ENCODE measurements around the gene SRSF9. TPM values are rescaled to one million over a fixed set of nuclear protein-coding genes. Genes with fewer than 3 reads are reported as not detected.

Gene SRSF9
- total RNA-seq, 1 experiment from 2014 or later, result 297 TPM

DNA sequence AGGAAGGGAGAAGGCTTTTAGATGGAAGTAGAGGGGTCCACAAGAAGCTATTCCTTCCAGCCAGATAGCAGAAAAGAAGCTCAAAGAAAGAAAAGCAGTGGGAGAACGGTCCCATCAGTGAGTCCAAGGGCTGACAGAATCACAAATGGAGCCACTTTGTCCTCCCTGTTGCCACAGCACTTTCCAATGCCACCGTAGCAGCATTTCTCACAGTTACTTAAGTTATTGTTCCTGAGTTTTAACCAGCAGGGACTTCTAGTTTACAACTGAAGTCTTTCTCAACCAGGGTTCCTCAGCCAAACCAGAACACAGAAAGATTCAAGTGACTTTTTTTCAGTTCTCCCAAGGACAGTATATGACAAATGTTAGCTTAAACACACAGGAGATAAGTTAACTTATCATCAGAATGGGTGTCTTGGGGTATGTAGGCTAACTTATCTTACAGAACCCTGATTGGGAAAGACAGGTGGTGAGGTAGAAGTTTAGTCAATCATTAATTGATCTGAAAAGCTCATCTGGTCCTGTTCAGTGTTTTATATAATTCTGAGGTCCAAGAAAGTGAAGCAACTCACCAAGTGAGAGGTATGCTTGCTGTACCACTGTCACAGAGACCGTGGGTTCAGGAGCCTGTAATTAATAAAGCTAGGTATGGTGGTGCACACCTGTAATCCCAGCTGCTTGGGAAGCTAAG lies 16.3 kb downstream of the SRSF9 start:
- Histone ChIP-seq H2AFZ (ENCODE audit: low read depth, low read length, poor library complexity, severe bottlenecking) (no peak overlapping the region), H4K20me1 (ENCODE audit: insufficient read depth) (peaks cover 6% of the 10 kb centered on the region; the same call in 1 of the 2 replicates), H3K4me2 (ENCODE audit: low read length) (no peak overlapping the region), H3K27ac (ENCODE audit: low read depth, low read length) (no peak overlapping the region), H3K27me3 (ENCODE audit: insufficient read depth, low read length) (no peaks in the 10 kb centered on the region), H3K36me3 (ENCODE audit: control insufficient read depth in 1 of 2, insufficient read depth in 2 of 2, low read length in 2 of 2) (peaks cover 23 to 34% of the 10 kb centered on the region in 2 experiments; a peak in 3 of 4 replicates), H3K4me3 (replicated peaks in 1 of 2; ENCODE audit: low read depth in 1 of 2, low read length in 2 of 2) (no peak overlapping the region), H3K9ac (ENCODE audit: low read length) (no peak overlapping the region), H3K9me3 (ENCODE audit: control insufficient read depth in 1 of 2, insufficient read depth in 1 of 2, low read depth in 1 of 2, low read length in 2 of 2) (no peaks in the 10 kb centered on the region), H3K79me2 (ENCODE audit: insufficient read depth, low read length) (peaks cover 77% of the 10 kb centered on the region), H3K9me2 (ENCODE audit: insufficient read depth) (no peaks in the 10 kb centered on the region), H3K4me1 (ENCODE audit: control insufficient read depth in 1 of 2, insufficient read depth in 2 of 2, low read length in 2 of 2) (no peaks in the 10 kb centered on the region)
- ChIA-PET CTCF (interaction anchor here (2.2 kb wide), 1 partner anchor 14 kb away, joined by 10 read pairs; no protein-coding TSS in a partner anchor), POLR2A (interaction anchor here (0.5 to 1.6 kb wide), 3 partner anchors 10 to 74 kb away, joined by 3 to 4 read pairs (median 3); no protein-coding TSS in a partner anchor), RAD21 (ENCODE audit: low non-redundant PET in 1 of 2, low total read pairs in 2 of 2, uncharacterized antibody in 2 of 2, unreplicated experiment in 2 of 2) (no interaction called here)
- intact Hi-C loops (cut with micrococcal nuclease), result no loop called here
- DNase-seq (ENCODE audit: low read depth, low spot score), result no peak
- ATAC-seq, result no peak
- no TSS peak for BruUV-seq (replicated peaks)
- TF ChIP-seq FOSL1 (IDR thresholded peaks at IDR 0.05; ENCODE audit: low read depth), result no peak
- no peak for TF ChIP-seq ZNF274 (IDR thresholded peaks at IDR 0.05; ENCODE audit: low read depth, low read length)
- TF ChIP-seq, protein P1, sequence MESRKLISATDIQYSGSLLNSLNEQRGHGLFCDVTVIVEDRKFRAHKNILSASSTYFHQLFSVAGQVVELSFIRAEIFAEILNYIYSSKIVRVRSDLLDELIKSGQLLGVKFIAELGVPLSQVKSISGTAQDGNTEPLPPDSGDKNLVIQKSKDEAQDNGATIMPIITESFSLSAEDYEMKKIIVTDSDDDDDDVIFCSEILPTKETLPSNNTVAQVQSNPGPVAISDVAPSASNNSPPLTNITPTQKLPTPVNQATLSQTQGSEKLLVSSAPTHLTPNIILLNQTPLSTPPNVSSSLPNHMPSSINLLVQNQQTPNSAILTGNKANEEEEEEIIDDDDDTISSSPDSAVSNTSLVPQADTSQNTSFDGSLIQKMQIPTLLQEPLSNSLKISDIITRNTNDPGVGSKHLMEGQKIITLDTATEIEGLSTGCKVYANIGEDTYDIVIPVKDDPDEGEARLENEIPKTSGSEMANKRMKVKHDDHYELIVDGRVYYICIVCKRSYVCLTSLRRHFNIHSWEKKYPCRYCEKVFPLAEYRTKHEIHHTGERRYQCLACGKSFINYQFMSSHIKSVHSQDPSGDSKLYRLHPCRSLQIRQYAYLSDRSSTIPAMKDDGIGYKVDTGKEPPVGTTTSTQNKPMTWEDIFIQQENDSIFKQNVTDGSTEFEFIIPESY (IDR thresholded peaks at IDR 0.05; ENCODE audit: extremely low read depth, insufficient replicate concordance, low read length), result no peak
- TF ChIP-seq RAD21 (IDR thresholded peaks at IDR 0.05; ENCODE audit: low read depth), result no peak
- no peak for TF ChIP-seq POLR2AphosphoS5 (IDR thresholded peaks at IDR 0.05; ENCODE audit: low read depth, low read length)
- no peak for TF ChIP-seq SP1 (IDR thresholded peaks at IDR 0.05; ENCODE audit: low read depth)
- TF ChIP-seq SIN3A (IDR thresholded peaks at IDR 0.05; ENCODE audit: low read depth), result no peak
